Lung (tissue), 12 donors: ENCODE measurements around the gene SCYGR5. TPM values are rescaled to one million over a fixed set of nuclear protein-coding genes. Genes with fewer than 3 reads are reported as not detected.

Source experiments
- ATAC-seq: fragments of 200-7000 bp; cut with Tn5 transposase; one replicate; pipeline ENCODE4 v1.9.1; 2020; ENCODE audit warnings: moderate number of reproducible peaks; ENCODE audit not compliant: insufficient read depth, low FRiP score
- DNase-seq, 3 donors: peaks; one replicate each; pipeline ENCODE4 v3.0.0-alpha.2; 2013 to 2017
- H3K27ac ChIP-seq, 2 donors: one replicate each; pipeline ENCODE4 v1.5.1; 2013; ENCODE audit warnings: mild to moderate bottlenecking in 2 of 2, moderate library complexity in 2 of 2, control low read depth in 1 of 2, inconsistent platforms in 1 of 2, low read depth in 1 of 2, low read length in 1 of 2
- H3K27me3 ChIP-seq, 3 donors: one replicate each; pipeline ENCODE4 v1.5.1; 2013; ENCODE audit warnings: low read length in 2 of 3; ENCODE audit not compliant: control insufficient read depth in 3 of 3, insufficient read depth in 3 of 3
- H3K36me3 ChIP-seq, 4 donors: one replicate each; pipeline ENCODE4 v1.5.1; 2013; ENCODE audit warnings: low read length in 4 of 4, mild to moderate bottlenecking in 1 of 4, moderate library complexity in 1 of 4; ENCODE audit not compliant: control insufficient read depth in 4 of 4, insufficient read depth in 4 of 4
- H3K4me1 ChIP-seq, 5 donors: one replicate each; pipeline ENCODE4 v1.5.1; 2013; ENCODE audit warnings: low read length in 5 of 5, mild to moderate bottlenecking in 2 of 5, moderate library complexity in 1 of 5; ENCODE audit not compliant: control insufficient read depth in 5 of 5, insufficient read depth in 5 of 5
- H3K4me3 ChIP-seq: one replicate; pipeline ENCODE4 v1.5.1; 2013; ENCODE audit warnings: mild to moderate bottlenecking, control low read depth, moderate library complexity
- H3K9ac ChIP-seq, 2 donors: one replicate each; pipeline ENCODE4 v1.5.1; 2013; ENCODE audit warnings: low read length in 2 of 2, control low read depth in 1 of 2; ENCODE audit not compliant: insufficient read depth in 1 of 2
- H3K9me3 ChIP-seq, 4 donors: one replicate each; pipeline ENCODE4 v1.5.1; 2013; ENCODE audit warnings: low read length in 3 of 4, mild to moderate bottlenecking in 1 of 4, moderate library complexity in 1 of 4; ENCODE audit not compliant: control insufficient read depth in 4 of 4, insufficient read depth in 3 of 4
- WGBS, 2 donors: extraction: QIAGEN DNeasy Blood & Tissue Kit; methylation state at CpG; one replicate each; pipeline ENCODE4 v1.1.7; 2013; 5-methylcytosine and 5-hydroxymethylcytosine counted together
- polyA plus RNA-seq, 2 donors: library from polyadenylated mRNA; stranded (reverse); fragments of 200-250 nt; gene quantifications; one replicate each; pipeline ENCODE4 v1.2.1, GENCODE V29; 2013
- total RNA-seq, 2 donors: library from RNA; depleted of rRNA in 1 of 2; stranded (reverse); fragments of >200 nt in 1 of 2; gene quantifications; one replicate each; pipeline ENCODE4 v1.2.1, GENCODE V29; 2014 to 2021
- TF ChIP-seq, protein P1 (sequence below): IDR thresholded peaks from 2 replicates; pipeline ENCODE4 v1.5.1; 2012; ENCODE audit warnings: mild to moderate bottlenecking; ENCODE audit errors: control extremely low read depth, extremely low read depth
- donor health status: control.
- donor health status: control.
- donor health status: Bipolar disorder and iron deficiency.
- donor health status: healthy.
- donor health status: DM: yes; HTN: yes; CAD: no.

The SCYGR5 gene
- total and polyA plus RNA-seq, 4 donors = not detected

DNA sequence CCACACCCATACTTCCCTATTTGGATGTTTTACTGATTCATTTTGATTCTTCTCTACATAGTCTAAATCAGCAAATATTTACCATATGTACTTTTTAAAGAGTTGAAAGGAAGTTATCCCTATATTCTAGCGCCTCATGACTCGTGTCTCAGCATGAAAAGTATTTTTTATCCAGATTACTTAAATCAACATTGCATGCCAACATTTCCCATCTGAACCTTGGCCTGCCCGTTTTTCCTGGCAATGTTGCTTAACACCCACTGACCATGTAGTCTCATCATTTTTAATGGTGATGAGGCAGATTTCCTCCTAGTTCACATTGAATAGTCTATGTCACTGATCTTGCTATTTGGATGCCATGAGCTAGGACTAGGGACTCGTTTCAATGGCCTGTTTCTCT is 13.2 kb upstream of the SCYGR5 start:
- WGBS, 2 donors = 24 to 55% methylated on average over 4 of the region's 4 CpGs
- Histone ChIP-seq H3K27ac (no peak overlapping the region), H3K4me3 (no peak overlapping the region)

DNA sequence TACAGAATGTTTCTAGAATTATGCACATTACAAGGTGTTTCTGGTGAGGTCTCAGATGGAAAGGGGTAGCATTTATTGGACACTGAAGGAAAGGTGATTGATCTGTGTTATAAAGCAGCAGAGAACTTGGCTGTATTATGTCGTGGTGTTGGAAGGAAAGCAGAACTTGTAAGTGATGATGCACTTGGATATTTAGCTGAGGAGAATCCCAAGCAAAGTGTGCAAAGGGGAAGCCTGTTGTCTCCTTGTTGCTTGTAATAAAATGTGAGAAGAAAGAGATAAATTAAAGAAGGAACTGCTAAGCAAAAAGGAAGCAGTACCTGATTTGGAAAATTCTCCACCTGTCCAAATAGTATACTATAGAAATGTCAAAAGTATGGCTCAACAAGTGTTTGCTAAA is 12.2 kb upstream of the SCYGR5 start:
- Histone ChIP-seq H3K9ac (no peak overlapping the region), H3K4me1 (no peaks in the 10 kb centered on the region), H3K9me3 (no peaks in the 10 kb centered on the region), H3K4me3 (no peak overlapping the region), H3K36me3 (no peaks in the 10 kb centered on the region), H3K27me3 (no peaks in the 10 kb centered on the region), H3K27ac (no peak overlapping the region)
- 62 to 65% methylated on average over 1 of the region's 1 CpG for WGBS, 2 donors
- ATAC-seq (no peak), DNase-seq (no peak)
- TF ChIP-seq, protein P1, sequence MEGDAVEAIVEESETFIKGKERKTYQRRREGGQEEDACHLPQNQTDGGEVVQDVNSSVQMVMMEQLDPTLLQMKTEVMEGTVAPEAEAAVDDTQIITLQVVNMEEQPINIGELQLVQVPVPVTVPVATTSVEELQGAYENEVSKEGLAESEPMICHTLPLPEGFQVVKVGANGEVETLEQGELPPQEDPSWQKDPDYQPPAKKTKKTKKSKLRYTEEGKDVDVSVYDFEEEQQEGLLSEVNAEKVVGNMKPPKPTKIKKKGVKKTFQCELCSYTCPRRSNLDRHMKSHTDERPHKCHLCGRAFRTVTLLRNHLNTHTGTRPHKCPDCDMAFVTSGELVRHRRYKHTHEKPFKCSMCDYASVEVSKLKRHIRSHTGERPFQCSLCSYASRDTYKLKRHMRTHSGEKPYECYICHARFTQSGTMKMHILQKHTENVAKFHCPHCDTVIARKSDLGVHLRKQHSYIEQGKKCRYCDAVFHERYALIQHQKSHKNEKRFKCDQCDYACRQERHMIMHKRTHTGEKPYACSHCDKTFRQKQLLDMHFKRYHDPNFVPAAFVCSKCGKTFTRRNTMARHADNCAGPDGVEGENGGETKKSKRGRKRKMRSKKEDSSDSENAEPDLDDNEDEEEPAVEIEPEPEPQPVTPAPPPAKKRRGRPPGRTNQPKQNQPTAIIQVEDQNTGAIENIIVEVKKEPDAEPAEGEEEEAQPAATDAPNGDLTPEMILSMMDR = no peak

More for the DNA sequence above, 13.2 kb upstream of the SCYGR5 start:
- TF ChIP-seq, protein P1 = no peak
- ATAC-seq (peak; percentile 19), DNase-seq (no peak)
- Histone ChIP-seq H3K9me3 (no peaks in the 10 kb centered on the region), H3K4me1 (no peaks in the 10 kb centered on the region), H3K9ac (no peak overlapping the region), H3K27me3 (no peaks in the 10 kb centered on the region), H3K36me3 (no peaks in the 10 kb centered on the region)

DNA sequence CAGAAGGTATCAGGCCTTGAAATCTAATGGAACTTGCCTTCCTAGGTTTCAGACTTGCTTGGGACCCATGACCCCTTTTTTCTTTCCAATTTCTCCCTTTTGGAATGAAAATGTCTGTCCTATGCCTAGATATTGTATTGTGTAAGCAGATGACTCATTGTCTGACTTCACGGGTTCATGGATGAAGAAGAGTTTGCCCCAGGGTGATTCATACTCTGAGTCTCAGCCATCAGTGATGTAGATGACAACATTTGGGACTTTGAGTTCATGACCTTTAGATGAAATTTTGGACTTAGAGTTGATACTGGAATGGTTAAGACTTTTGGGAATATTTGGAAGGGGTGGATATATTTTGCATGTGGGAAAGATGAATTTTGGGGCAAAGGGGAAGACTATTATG is 11.2 kb upstream of the SCYGR5 start:
- DNase-seq = no peak
- Histone ChIP-seq H3K27ac (no peak overlapping the region), H3K27me3 (no peaks in the 10 kb centered on the region), H3K4me1 (no peaks in the 10 kb centered on the region), H3K9ac (no peak overlapping the region), H3K4me3 (no peak overlapping the region), H3K36me3 (no peaks in the 10 kb centered on the region), H3K9me3 (no peaks in the 10 kb centered on the region)
- peak; percentile 44 for ATAC-seq
- TF ChIP-seq, protein P1 = no peak
- WGBS, 2 donors = 38 to 56% methylated on average over 1 of the region's 1 CpG

DNA sequence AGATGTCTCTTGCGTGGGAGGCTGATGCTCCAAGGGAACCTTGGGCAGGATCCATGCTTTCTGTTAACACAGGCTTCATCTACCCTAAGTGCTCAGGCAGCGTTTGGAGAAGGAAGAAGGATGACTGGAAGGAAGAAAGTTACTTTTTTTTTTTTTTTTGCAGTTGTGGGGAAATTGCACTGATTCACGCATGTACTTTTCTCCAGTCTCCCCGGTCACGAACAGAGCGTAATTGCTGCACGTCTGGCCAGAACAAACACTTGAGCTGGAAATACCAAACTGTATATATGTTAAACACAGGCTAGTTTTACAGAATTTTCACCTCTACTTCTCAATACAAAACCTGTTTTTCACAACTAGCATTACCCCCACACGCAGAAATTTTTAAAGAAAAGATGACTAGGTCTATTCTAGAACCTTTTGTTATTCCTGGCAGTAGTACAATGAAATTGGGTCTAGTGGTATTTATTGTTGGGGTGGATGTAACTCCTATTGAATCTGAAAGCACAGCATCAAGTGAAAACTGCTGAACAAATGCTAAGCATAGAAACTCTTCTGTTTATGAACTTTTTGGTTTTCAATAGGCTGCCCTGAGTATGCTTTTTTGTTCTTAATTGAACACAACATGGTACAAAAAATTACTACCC is 9.3 kb upstream of the SCYGR5 start:
- Histone ChIP-seq H3K27me3 (no peaks in the 10 kb centered on the region), H3K27ac (no peak overlapping the region), H3K9me3 (no peaks in the 10 kb centered on the region), H3K4me1 (no peaks in the 10 kb centered on the region), H3K9ac (no peak overlapping the region), H3K36me3 (no peaks in the 10 kb centered on the region), H3K4me3 (no peak overlapping the region)
- ATAC-seq (no peak), DNase-seq (peak; percentile 22 to 50 (median 36))
- 61 to 74% methylated on average over 8 of the region's 8 CpGs for WGBS, 2 donors
- TF ChIP-seq, protein P1 = no peak
